DMS53 treated with DMSO at 0.1 percent for 48 hours (cell line): ENCODE results near the gene AP1G2.

Source experiments
- DNase-seq: peaks from one replicate; lab custom pipeline; 2025; ENCODE audit not compliant: unreplicated experiment; lab: John Stamatoyannopoulos, UW

Gene AP1G2

DNA sequence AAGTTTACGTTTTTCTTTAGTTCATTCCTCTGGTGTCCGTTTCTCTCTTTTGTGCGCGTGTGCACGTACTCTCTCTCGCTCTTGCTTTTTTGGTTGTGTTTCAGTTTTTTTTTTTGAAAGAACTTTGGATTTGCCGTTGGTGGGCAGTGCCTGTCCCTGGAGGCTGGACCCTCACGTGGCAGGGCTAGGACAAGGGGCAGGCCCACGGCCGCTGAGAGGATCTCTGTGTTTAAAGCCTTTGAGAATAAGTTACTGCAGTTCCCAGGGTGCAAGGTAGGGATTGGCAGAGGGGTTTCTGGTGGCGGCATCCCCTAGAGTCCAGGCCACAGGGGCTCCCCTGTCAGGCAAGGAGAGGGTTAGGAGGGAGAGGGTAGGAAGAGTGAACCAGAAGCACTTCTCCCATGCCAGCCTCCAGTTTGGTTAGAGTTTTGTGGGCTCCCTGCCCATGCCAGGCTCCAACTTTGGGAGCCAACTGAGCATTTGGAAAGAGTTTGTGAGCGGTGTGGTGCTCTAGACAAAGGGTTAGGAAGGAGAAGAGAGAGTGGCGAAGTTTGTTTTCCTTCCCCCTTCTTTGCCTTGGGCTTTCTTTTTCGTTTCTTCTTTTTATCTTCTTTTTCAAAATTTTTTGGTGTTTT lies 46.6 kb downstream of the AP1G2 start:
- no peak for DNase-seq

DNA sequence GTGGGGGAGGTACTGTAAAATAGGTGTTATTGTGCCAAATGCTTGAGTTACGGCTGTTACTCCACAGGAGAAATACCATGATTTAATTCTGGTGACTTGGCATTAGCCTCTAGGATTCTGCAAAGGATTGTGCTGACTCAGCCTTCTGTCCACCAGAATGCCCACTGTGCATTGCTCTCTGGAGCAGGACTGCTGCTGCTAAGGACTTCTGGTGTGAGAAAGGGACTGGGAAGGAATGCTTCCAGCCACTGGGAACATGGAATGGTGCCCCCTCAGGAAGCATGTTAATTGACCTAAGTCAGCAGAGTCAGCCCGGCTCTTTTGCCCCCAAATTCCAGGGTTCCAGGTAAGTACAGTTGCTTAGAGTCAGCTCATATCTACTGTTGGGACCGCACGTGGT lies 48.9 kb downstream of the AP1G2 start:
- DNase-seq, result no peak

DNA sequence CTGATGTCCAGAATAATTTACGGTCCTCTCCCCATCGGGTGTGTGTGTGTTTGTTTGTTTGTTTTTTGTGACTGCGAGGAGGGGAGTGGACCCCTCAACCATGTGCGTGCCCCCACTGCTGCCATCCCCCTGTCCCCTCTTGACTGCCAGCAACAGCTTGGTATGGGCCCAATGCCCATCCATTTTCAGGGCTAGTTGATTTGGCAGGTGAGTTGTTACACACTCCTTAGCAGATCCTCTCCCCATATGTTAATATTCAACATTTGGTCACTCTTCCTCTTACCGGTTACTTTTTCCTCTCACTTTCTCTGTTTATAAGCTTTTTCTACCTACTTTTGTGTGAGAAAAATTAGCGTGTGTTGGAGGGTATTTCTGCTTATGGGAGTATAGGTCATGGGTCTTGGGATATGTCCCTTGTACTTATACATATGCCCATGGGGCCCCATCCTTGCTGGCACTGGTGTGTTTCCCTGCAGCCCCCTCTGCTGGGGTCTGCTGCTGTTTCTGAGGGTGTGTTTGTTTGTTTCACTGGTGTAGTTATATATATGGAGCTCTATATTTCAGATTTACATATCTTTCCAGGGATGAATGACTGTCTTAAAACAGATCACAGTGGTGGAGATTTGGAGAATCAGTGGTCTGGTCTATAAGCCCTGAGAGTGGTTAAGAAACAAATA lies 49.8 kb downstream of the AP1G2 start:
- DNase-seq, result no peak

DNA sequence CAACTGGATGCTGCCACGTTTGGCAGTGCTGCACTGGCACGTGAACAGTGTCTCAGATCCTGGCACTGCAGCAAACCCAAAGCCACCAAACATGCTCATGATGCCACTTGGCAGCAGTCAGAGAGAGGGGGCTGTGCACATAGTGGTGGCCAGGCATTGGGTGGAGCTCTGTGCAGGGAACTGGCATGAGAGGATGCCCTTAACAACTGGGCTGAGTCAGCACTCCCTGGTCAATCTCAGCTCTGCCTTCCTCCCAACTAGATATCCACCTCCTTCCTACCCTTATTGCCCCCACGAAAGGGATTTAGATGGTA lies 53.0 kb downstream of the AP1G2 start:
- no peak for DNase-seq

DNA sequence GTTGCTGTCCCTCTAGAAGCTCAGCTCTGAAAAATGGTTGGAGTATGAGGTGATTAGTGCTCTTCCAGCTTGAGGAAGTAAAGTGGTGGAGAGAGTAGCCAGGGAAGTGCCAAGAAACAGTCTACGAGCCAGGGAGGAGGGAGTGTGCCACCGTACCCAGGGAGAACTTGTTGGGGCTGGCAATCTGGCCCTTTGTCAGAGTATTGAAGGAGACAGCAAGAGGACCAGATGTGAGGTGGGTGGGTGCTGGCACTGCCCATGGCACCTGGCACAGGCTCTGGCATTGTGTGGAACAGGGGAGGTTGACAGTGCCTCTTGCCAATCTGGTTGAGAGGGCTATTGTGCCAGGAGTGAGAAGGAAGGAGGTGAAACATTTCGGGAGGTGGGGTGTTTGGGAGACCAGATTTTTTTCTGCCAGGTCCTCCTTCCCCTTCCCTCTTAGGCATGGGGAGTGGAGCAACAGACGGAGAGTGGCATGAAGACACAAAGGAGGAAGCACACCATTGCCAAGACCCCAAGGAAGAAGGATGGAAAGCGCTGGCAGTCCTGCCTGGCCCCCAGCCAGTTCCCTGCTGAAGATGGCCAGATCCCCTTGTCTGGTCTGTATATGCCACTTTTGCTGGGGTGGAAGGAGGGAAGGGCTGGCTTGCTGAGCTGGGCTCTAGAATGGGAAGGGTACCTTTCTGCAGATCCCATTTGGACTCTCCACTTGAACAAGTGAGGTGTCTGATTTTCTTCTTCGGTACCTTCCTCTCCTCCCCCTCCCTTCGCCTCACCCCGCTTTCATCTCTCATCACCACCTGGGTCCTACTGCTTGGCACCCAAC lies 53.6 kb downstream of the AP1G2 start:
- DNase-seq, result no peak

DNA sequence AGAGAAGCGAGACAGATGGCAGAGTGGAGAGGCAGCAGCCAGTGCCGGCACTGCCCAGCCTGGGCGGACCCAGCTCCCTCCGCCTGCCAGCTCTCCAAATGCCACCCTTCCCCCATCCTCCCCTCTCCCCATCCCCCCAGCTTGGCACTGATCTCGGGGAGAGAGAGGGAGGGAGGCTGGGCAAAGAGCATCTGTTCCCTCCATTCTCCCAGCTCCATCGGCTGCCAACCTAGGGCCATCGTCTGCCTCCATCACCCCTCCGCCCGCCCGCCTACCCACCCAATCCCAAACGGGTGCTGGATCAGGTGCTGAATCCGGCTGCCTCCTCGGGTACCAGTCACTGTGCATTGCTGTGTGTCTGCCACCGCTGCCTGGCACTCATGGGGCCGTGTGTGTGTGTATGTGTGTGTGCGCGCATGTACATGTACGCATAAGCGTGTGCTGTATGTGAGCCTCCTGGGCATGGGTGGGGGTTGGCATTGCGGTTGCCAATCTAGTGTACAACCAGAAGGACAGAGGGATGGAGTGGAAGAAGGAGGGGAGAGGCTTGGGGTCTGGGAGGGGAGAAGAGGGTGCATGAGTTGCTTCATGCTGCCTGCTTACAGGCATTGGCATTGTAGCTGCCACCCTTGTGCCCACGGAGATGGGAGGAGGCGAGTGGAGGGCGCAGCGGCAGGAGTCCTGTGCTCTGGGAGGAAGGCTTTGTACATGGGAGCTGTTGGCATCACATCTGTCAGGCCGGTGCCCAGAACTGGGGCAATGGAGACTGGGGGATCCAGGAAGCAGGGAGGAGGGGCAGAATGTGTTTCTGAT lies 54.4 kb downstream of the AP1G2 start:
- DNase-seq, result no peak

DNA sequence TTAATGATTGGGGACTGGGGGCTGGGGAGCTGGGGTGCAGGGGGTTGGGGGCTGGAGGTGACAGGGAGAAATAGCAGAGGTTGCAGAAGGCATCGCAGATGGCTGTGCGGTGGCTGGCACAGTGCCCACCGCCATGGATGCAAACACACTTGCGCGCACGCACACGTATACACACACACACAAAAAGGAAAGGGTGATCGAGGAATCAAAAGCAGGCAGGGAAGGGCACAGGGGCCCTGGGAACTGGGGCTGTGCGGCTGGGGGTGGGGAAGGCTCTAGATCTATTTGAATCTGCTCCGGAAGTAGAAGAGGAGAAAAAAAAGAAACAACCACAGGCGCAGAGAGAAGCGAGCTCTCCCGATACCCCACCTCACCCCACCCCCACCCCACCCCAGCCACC lies 55.4 kb downstream of the AP1G2 start:
- DNase-seq, result peak; percentile 4
